ENCODE data around the gene TCP10L.
"Not testable (repeated sequence)": the region's sequence is repeated elsewhere in the genome, so short reads cannot be mapped to it uniquely, and the experiment has no call there.

The TCP10L gene

GRCh38 chr21:32585042-32585710 lies at the start of gene TCP10L:
Gene TCP10L, minus strand, starts transcription at chr21:32585523. Its CDS starts 1,219 bp downstream, at chr21:32584304.
- DNase-seq (ENCODE audit: low read depth, low spot score), result no peak

DNA sequence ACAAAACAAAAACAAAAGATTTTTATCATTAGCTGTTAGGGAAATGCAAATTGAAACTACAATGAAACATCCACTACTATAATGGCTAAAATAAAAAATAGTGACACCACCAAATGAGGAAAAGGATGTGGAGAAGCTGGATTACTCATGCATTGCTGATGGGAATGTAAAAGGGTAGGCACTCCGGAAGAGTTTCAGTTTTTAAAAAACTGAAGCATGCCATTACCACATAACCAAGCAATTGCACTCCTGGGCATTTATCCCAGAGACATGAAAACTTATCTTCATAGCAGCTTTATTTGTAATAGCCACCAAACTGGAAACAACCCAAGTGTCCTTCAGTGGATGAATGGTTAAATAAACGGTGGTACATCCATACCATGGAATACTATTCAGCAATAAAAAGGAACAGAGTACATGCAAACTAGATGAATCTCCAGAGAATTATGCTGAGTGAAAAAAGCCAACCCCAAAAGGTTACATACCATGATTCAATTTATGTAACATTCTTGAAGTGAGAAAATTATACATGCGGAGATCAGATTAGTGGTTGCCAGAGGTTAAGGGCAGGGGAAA lies 41.4 kb upstream of the TCP10L start:
- no peak for DNase-seq (ENCODE audit: low read depth, low spot score)

DNA sequence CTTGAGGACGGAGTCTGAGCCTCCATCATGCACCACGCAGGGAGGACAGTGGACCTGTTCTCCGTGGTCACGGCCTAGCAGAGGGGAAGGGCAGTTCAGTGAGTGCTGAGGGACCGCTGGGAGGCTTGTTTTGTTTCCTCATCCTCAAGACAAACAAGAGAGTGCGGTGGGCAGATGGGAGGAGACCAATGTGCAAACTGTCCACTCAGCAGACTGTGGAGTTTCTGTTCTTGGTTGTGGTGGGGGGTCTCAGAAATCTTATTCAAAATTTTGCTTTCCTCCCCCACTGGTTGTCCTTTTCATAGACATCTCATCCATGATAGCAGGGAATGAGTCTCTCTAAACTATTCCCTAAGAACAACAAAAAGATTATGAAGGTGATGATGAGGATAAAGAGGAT lies 32.9 kb upstream of the TCP10L start:
- DNase-seq (ENCODE audit: low read depth, low spot score), result not testable (repeated sequence)

GRCh38 chr21:32613436-32614043 lies 28.2 kb upstream of the TCP10L start:
- DNase-seq (ENCODE audit: low read depth, low spot score), result no peak

DNA sequence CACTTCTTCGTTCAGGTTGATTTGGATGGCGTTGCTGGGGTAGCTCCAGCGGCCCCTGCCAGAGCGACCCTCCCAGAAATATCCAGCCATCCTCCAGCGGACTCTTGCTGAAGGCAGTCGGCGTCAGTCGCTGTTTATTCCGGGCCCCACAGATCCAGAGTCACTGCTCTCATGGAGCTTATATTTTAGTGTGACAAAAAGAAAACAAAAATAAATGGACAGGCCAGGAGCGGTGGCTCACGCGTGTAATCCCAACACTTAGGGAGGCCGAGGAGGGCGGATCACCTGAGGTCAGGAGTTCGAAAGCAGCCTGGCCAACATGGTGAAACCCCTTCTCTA lies 27.6 kb upstream of the TCP10L start:
- no peak for DNase-seq (ENCODE audit: low read depth, low spot score)

DNA sequence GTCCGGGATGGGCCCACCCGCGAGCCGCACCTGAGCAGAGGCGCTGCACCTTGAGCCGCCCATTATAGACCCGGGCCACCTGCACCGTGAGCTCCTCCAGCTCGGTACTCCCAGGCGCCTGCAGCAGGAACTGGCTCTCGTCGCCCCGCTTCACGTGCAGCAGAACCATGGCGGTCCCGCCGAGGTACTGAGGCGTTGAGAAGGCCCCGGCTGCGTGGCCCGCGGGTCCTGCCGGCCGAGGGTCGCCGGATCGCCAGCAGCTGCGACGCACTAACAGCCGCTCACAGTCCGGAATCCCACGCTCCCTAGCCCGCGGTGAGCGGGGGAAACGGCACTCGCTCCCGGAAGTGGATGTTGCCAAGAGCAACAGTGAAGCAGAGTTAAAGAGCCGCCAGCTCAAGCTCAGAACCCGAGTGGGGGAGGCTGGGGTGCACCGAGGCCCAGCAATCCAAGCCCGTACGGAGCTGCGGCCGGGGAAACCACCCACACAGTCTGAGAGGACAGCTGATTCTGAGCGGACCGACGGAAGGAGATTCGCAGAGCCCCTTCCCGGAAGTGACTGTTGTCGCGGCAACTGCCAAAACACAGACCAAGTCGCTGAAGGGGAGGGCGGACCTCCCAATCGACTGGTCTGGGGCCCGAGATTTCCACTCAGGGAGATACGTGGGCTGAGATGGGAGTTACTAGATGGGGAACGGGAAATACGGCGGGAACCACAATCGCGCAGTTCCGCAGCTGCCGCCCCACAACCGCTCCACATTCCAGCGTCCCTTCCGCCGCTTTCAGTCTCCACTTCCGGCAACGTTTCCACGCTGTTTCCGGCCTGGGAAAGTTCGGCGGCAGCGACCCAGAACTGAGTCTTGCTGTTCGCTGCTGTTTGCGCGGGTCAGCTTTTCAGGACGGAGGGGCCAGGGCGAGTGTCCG lies 27.0 kb upstream of the TCP10L start, which contains the start of gene CFAP298:
CFAP298 (minus strand) TSS at position 303 of the 924 bp plus-strand sequence; CDS start at position 169, 134 bp downstream.
- peak; percentile 84 for DNase-seq (ENCODE audit: low read depth, low spot score)

GRCh38 chr21:32611471-32611997 lies 26.2 kb upstream of the TCP10L start:
- no peak for DNase-seq (ENCODE audit: low read depth, low spot score)

GRCh38 chr21:32610940-32611339 lies 25.6 kb upstream of the TCP10L start:
- DNase-seq (ENCODE audit: low read depth, low spot score), result not testable (repeated sequence)

- no peak for DNase-seq (ENCODE audit: low read depth, low spot score)
Measured at GRCh38 chr21:32608851-32609250, 23.5 kb upstream of the TCP10L start.

- DNase-seq (ENCODE audit: low read depth, low spot score), result no peak
Measured at GRCh38 chr21:32605469-32605868, 20.1 kb upstream of the TCP10L start.

GRCh38 chr21:32604464-32604863 lies 19.1 kb upstream of the TCP10L start:
- DNase-seq (ENCODE audit: low read depth, low spot score), result no peak

DNA sequence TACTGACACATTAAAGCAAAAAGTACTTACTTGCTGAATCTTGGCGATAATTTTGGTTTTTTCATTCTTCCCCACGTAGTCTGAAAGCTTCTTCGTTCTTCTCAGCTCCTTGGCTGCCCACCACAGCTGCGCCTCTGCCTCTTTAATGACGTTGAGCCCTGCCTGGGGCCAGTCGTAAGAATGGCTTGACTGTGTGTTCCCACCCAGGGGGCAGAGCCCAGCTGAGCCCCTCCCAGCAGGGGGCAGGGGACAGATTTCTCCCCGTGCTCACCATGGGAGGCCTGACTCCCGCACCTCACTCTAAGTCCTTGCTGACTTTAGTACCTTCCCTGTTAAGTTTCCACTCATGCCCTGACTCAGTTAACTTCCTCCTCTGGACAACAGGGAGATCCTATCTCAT lies 17.8 kb upstream of the TCP10L start:
- DNase-seq (ENCODE audit: low read depth, low spot score), result no peak

DNA sequence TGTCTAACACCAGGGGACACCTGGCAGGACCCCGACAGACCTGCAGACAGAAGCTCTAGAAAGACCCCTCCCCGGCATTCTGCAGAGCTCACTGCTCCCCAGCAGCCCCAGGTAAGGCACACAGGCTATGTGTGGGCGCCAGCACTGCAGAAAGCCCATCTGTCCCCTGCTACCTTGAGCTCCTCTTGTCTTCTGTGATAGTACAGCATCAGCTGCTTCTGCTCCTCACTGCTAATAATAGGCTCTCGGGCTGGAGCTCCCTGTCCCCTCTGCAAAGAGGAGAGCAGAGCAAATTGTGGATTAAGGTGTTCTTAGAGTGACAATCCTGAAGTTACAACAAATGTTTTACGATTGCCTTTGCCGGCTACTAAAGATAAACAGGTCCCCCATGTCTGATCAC lies 16.8 kb upstream of the TCP10L start:
- no peak for DNase-seq (ENCODE audit: low read depth, low spot score)

GRCh38 chr21:32599526-32599925 lies 14.2 kb upstream of the TCP10L start:
- no peak for DNase-seq (ENCODE audit: low read depth, low spot score)

GRCh38 chr21:32599091-32599490 lies 13.8 kb upstream of the TCP10L start:
- no peak for DNase-seq (ENCODE audit: low read depth, low spot score)

GRCh38 chr21:32597205-32597604 lies 11.9 kb upstream of the TCP10L start:
- no peak for DNase-seq (ENCODE audit: low read depth, low spot score)

DNA sequence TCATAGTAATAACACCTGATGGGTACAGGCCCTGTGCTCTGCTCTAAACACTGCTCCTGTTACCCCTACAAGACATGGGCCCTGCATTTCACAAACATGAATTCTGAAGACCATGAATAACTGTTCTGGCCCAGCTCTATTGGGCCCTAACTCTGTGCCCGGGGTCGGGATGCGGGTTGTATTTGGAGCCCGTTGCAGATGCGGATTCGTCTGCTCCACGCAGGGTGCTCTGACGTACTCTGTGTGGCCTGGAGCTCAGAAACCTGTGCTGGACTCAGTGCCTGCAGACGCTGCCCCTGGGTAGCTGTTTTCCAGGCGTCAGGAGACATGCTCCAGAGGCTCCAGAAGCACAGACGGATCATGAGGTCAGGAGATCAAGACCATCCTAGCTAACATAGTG lies 10.1 kb upstream of the TCP10L start:
- no peak for DNase-seq (ENCODE audit: low read depth, low spot score)

GRCh38 chr21:32593690-32594089 lies 8.4 kb upstream of the TCP10L start:
- DNase-seq (ENCODE audit: low read depth, low spot score), result no peak

DNA sequence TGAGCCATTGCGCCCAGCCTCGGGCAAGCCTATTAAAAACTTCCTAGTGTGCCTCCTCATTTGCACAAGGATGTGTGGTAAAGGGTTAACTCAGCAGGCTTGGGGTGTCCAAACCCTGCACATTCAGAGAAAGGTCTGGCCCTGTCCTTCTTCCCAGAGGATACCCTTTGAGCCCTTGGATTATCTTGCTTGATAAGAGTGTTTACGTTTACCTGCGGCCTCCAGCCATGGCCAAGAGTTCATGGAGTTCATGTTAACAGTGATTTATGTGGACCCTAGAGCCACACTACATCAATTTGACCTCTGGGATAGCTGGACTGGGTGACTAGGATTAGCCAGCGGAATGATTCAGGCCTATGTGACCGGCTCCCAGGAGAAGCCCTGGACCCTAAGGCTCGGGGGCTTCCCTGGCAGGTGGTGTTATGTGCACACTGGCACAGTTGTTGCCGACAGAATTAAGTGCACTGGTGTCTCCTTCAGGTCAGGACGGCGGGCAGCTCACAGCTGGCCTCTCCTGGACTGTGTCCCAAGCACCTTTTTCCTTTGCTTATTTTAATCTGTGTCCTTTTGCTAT lies 7.7 kb upstream of the TCP10L start:
- no peak for DNase-seq (ENCODE audit: low read depth, low spot score)

DNA sequence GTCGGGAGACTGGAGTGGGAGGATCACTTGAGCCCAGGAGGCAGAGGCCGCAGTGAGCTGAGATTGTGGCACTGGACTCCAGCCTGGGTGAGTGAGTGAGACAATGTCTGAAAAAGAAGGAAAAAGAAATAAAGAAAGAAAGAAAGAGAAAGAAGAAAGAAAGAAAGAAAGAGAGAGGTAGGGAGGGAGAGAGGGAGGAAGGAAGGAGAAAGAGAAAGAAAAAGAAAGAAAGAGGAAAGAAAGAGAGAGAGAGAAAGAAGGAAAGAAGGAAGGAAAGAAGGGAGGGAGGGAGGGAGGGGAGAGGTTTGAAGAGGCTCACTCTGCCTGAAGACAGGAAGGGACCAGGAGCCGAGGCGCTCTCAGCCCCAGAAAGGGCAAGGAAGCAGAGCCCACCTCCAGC lies 4.8 kb upstream of the TCP10L start:
- no peak for DNase-seq (ENCODE audit: low read depth, low spot score)

GRCh38 chr21:32587651-32588050 lies 2.3 kb upstream of the TCP10L start:
- no peak for DNase-seq (ENCODE audit: low read depth, low spot score)

GRCh38 chr21:32587120-32587519 lies 1.8 kb upstream of the TCP10L start:
- DNase-seq (ENCODE audit: low read depth, low spot score), result no peak

Measured in brain pericyte (primary cell).